NAMALWA (cell line): Measurements from ENCODE around the gene TRAPPC12.
"Not testable (repeated sequence)": the region's sequence is repeated elsewhere in the genome, so short reads cannot be mapped to it uniquely, and the experiment has no call there.

Experiments
- DNase-seq: peaks from one replicate; pipeline ENCODE4 v3.0.0-alpha.2; 2015; ENCODE audit warnings: low spot score

Gene TRAPPC12

DNA sequence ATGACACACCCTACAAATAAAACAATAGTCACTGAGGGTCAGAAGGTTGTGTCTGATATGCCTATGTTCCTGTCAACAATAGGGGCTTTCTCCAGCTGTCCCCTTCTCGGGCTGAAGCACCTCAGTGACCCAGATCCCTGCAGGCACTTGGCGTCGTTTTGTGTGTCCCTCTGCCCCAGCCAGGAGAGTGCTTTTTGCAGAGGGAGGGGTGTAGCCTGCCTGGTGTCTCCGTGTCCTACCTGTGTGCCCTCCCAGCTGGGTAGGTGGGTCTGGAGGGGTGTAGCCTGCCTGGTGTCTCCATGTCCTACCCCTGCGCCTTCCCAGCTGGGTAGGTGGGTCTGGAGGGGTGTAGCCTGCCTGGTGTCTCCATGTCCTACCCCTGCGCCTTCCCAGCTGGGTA, 74.5 kb downstream of the TRAPPC12 start:
- DNase-seq, result not testable (repeated sequence)

DNA sequence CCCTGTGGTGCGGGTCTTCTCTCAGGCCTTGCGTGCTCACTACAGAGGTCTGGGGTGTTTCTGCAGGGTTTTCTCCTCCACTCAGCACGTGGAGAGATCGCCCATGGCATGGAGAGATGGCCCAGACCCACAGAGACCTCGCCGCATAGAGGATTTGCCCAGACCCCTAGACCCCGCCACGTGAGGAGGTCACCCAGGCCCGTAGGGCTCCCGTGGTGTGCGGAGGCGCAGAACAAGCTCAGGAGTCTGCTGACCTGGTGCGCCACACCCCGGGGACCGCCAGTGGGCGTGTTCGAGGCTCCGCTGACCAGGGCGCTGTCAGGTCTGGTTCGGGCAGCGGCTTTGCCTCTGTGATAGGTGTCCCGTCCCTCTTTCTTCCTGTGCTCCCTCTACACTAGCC, 75.3 kb downstream of the TRAPPC12 start:
- DNase-seq, result no peak

DNA sequence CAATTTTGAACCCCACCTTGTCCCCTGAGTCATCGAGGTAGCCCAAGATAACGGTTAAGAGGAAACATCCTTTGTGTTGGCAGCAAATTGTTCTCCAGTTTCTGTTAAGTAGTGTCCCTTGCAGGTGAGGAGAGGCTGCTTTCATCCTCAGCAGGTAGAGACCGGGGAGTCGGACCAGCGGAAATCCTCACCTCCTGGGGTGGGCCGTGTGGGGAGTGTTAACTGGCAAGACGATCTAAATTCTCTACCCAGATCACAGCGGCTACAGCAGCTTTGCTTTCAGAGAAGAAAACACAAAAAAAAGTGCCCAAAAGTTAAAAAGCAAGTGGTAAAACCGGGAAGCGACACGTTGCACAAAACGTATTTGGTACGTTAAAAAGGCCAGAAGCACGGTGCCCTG, 76.6 kb downstream of the TRAPPC12 start:
- DNase-seq, result no peak

DNA sequence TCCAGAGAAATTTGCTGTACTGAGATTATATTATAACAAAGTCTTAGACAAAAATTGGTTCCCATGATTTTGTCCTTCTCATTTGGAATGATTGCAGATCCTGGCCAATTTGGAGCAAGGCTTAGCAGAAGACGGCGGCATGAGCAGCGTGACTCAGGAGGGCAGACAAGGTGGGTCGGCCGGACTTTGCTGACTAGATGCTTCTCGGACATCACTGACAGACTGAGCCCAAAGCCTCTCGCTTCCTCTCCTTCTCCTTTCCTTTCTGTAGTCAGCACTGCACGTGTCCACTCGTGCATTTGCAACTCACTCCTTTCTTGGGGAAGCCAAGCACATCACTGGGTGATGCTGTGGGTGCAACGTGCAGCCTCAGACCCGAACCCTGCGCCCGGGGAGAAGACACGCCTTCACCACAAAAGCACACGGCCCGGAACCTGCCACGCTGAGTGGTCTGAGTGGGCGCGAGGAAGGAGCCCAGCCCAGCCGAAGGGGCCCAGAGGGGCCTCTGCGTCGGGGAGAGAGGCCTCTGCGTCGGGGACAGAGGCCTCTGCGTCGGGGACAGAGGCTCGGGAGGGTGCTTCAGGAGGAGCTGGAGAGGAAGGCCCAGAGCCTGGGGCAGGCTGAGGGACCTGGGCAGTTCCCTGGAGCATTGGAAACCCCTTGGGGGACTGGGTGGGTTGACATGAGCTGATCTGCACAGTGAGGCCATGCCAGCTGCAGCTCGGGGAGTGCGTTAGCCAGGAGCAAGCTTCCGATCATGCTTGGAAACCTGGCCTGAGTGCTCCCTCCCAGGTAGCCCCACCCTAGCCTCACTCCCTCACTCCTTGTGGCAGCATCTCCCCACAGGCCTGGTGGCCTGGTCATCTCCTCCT, 78.3 kb downstream of the TRAPPC12 start:
- DNase-seq, result no peak

DNA sequence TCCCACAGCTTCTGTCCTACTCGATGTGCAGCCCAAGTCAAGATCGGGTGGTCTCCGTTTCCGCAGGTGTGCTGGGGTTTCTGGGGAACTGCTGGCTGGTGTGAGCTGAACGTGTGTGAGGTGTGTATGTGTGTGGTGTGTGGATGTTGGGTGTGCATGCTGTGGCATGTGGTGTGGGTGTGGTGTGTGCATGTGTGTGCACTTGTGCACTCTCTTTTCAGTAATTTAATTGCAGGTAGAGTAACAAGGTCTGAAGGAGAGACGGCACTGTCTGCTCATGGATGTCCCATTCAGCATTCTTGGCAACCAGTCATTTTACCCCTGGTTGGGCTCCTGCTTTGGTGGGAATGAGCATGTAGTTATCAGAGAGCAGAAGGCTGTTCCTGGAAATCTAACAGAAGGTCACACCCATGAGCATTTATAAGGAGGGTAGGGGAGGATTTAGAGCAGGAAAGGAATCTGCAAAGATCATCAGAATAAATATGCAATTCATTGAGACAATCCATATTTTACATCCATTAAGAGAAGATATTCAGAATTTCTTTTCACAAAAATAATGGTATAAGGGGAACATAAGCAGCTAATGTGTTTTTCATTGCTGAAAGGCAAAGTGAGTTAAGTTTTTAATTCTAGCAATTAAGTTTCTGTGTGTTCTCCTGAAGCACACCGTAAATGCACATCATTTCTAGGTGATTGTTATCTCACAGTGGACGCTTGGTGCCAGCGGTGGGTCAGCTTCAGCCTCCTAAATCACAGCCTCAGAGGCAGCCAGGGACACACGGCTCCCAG, 79.1 kb downstream of the TRAPPC12 start:
- no peak for DNase-seq

DNA sequence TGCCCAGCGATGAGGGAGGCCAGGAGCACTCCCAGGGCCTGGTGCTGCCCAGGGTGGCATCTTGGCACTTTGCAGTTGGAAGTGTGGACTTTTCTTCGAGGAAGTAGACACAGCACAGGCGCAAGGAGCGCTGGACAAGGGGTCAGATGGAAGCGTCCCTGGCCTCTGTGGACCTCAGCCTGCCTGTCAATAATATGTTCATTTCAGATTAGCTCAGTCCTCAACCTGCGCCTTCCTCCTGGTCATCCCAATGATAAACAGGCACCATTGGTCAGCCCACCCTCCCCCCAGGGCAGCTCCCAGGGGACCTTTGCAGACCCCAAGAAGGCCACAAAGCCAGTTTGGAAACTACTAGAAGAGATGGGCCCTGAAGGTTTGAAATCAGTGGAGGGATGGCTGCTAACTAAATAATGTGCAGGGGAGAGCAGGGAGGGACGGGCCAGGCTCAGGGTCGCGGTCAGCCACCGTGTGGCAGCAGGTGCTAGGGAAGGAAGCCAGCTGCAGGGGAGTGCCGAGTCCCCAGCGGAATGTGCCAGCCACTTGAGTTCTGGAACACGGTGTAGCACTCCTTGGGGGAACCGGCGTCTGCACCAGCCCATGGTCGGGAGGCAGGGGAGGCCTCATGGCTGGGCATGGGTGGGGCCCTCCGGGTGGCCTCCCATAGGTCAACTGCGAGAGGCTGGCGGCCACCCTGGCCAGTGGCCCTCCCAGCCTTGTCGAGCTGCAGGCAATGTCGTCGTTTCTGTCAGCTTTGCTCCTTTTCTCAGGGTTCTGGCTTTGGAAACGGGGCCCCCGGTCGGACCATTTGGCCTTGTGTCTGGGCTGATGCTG, 79.9 kb downstream of the TRAPPC12 start:
- DNase-seq, result no peak

DNA sequence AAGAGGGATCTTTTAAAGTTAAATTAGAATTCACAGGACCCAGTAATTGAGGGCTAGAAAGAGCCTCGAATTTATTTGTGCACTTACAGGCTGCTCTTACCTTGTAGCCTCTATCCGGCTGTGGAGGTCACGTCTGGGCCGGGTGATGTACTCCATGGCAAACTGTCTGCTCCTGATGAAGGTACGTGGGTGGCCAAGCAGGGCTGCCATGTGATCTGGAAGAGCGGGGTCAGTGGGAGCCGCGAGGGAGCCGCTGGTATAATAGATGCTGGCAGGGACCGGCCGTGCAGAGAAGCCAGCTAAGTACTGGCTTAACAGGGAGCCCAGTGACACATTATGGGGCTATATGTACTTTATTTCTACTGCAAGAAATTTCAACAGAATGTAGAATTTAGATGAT, 80.7 kb downstream of the TRAPPC12 start:
- no peak for DNase-seq

DNA sequence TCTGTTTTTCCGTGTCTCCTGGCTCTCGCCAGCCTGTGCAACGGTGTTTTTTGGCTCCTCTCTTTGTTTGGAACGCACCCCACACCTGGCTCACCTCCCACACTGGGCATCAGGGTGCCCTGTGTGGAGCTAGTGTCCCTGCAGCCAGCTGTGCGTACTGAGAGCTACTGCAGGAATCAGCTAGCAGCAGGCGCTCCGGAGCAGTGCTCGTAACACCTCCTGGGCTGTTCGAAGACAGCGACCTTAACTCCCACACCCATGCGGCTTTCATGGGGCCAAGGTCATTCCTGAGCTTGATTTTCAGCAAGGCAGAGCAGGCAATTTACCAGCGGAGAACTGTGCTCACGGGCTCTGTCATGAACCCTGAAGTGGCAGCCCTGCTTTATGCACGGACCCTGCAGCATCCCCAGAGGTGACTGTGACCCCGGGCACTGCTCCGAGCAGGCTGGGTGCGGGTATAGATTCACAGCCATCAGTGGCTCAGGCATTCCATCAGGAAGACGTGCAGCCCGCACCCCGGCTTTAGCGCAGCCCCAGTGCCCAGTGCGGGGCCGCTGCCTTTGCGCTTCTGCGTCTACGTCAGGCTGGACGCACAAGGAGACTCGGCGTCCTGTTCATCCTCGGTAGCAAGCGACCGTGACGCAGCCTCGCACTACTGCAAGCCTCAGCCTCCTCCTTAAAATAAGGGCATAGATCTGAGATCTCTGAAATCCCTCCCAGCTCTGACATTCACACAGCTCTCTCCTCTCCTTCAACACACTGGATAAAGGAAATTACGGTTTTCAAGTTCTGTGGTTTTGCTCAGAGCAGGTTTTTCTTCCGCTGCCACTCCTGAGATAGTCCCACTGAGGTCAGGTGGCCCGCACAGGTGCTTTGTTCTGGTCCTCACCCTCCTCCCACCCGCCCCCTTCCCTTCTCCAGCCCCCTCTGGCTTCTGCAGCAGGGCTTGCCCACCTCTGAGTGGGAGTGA, 81.6 kb downstream of the TRAPPC12 start:
- DNase-seq, result no peak

DNA sequence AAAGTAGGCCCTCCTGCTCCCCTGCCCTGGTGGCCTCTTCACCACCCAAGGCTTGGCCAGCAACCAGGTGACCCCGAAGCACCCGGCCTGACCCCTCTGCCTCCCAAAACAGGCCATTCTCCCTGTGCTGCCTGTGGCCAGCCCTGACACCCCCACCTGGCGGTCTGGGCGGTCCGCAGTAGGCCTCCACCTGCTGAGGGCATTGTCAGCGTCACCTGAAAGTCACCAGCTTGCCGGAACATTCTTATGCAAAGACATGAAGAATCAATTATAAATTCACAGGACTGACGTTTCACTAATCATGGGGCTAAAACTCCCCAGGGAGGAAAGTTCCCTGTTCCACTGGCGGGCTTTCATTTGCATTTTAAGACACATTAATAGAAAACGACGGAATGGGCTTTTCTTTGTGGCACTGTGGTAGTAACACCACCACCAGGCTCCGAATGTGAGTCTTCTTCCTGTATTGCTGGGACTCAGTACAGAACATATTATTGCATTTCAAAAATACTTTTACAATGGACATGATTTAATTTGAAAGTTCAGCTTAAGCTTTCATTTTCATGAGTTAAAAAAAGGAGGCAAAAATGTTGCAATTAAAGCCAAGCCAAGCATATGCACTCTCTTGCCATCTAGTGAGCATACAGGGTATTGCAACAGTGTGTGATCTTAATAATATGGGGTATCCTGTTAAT, 82.5 kb downstream of the TRAPPC12 start:
- DNase-seq, result peak; percentile 87

DNA sequence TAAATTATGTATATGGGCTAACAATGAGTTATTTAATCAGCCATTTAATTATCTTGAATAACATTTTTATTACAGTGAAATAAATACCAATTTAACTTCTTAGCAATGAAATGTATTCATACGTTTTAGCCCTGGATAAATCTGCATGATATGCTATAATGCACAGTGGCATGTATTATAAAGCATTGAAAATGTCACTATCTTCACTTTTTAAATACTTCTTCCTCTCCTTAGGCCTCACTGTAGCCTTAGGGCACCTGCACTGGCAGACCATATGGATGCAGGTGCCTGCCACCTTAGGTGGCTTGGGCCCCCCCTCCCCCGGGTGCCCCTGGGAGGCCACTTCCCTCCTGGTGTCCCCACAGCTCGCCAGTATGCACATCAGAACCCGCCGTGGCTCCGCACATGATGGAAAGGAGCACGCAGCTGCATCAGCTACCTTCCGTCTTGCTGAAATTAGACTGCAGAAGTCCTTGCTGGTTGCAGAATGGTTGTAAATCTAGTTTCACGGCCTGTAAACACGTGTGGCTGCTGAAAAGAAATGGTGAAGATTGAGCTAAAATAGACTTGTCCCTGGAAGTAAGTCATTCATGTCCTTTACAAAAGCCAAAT, 83.1 kb downstream of the TRAPPC12 start:
- DNase-seq, result peak; percentile 20

DNA sequence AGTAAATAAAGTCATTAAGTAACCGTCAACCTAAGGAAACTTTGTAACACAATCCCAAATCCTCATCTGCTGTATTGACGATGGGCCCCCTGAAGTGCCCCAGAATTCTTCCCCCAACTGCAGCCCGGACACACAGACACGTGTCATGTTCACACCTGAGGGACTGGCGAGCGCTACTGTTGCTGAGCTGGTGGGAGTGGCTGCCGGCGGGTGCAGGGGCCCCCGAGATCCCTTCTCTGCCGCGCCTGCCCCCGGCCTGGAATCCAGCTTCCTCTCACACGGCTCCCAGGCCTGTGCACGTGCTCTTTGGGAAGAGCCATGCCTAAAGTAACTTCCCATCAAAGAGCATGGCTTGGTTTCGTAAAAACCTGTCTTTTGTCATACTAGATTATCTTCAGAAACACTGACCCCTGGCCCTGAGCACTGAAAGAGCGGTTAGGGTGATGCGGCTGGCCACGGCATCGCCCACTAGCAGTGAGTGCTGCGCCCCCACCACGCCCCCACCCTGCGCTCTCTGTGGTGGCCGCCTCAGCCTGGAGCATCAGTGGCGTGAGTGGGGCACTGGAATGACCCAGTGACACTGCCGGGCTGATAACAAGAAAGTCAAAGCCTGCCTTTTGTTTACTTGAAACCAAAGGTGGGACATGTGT, 83.8 kb downstream of the TRAPPC12 start:
- DNase-seq, result no peak

DNA sequence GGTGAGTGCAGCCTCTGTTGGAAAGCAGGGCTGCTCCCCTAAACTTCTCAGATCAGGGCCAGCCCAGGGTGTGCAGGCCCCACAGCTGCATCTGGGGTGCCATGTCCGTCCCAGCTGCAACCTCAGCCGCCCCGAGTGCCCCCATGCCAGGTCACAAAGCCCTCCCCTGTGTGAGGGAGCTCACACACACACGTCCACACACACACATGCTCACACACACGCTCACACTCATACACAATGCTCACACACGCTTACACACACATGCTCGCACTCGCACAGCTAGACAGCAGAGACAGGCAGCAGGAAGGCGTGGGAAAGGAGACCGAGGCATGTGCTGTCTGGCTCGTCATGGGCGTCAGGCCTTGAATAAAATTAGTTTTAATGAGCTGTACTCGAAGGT, 84.5 kb downstream of the TRAPPC12 start:
- DNase-seq, result no peak

DNA sequence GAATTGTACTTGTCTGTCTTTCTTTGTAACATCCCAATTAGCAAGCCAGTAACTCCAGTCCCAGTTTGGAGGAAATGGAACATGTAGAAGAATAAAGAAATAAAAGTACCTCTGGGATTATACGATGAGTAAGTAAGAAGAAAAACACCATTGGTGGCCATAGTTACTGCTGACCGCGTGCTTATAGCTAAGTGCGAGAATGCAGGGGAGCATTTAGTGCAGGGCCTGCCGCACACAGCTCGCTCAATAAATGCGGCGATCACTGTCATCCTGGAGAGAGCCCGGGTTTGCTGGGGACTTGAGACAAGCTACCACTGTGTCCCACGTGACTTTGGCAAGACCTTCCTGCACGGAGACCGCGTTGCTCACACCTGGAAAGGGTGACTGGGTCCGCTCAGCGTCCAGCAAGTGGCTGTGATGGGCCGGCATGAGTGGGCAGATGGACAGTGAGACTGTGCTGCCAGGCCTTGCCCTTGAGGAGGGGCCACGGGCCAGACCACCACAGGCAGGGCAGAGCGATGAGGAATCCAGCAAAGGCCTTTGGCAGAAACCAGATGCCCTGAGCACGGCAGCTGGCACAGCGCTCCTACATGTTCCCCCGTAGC, 85.0 kb downstream of the TRAPPC12 start:
- no peak for DNase-seq

DNA sequence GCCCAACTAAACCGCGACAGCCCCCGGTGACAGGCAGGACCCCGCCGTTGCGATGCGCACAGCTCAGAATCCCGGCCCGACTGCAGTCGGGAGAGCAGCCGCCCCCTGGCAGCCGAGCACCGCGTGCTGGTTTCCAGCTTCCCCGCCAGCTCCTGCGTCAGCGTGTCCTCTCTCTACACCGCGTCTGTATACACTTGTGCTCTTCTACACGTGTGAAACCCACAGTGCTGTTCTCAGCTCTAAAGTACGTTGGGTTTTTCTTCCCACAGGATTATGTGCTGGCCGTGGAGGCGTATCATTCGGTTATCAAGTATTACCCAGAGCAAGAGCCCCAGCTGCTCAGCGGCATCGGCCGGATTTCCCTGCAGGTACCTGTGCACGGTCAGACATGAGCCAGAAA, 85.8 kb downstream of the TRAPPC12 start:
- DNase-seq, result no peak

DNA sequence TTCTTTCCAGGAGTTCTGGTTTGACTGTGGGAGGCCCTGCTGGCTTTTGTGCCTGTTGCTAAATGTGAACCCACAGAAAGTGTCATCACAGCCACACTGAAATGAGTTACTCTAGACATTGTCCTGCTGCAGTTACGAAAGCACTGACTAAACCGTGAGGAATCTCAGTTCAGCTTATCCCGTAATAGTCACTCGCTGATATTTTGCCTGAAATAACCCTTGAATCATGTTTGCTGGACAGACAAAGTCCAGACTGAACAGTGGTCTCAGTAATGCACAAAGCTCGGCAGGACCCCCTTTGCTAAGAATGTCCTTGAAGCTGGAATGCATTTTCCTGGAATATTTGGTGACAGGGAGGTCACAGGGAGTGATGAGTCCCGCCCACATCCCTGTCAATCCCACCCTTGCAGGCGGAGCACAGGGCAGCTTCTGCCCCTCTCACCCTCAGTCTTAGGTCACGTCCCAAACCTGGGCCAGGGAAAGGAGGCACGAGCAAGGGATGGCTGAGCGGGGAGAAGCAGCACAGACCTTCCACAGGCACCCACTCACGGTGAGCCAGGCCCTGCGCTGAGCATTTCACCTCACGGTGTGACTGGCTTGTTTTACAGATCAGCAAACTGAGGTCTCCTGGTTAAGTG, 86.5 kb downstream of the TRAPPC12 start:
- DNase-seq, result no peak

DNA sequence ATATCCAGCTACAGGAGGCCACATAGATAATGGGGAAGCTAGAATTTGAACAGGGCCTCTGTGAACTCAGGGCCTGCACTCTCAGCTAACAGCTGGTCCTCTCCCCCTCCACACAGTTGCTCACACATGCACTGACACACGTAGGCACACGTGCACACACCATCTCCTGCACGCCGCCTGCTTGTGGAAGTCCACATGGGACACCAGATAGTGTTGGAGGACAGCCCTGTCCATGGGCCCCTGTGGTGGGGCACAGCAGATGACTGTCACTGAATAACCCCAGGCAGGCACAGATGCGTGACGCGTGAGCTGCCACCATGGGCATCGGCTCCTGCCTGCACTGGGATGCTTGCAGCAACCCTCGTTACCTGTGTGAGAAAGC, 87.0 kb downstream of the TRAPPC12 start:
- no peak for DNase-seq

DNA sequence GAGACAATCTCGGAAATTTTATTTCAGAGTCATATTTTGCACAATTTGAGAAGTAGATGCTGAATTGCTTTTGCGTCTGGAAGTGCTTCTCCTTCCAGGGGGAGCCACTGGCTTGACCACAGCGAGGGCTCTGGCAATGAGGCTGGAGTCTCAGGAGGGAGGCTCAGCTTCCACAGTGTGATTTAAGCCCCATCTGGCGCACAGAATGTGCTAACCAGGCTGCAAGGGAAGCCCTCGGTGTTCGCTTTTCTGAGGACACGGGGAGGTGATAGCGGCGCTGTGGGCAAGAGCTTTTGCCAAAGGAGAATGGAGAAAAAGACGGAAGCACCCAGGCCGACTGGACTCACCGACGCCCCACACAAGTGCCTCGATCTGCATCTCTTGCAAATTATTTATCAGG, 87.5 kb downstream of the TRAPPC12 start:
- DNase-seq, result no peak

DNA sequence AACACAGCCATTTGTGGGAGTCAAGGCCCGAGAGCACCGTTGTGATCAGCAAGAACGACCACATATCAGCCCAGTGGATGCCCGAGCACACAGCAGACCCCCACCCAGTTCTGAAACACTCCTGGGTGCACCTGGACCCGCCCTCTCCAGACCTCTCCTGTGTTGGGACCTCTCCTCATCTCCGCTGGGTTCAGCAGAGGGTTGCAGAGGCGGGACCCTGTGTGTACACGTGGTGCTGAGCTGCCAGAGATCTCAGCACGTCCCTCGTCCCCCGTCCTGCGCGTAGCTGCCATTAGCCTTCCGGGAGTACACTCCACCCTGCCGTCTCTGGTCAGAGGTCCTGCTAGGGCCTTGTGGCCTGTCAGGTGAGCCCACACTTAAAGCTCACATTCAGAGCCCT, 88.2 kb downstream of the TRAPPC12 start:
- DNase-seq, result no peak
